Measurements from ENCODE around the gene TRIM8.

DNA sequence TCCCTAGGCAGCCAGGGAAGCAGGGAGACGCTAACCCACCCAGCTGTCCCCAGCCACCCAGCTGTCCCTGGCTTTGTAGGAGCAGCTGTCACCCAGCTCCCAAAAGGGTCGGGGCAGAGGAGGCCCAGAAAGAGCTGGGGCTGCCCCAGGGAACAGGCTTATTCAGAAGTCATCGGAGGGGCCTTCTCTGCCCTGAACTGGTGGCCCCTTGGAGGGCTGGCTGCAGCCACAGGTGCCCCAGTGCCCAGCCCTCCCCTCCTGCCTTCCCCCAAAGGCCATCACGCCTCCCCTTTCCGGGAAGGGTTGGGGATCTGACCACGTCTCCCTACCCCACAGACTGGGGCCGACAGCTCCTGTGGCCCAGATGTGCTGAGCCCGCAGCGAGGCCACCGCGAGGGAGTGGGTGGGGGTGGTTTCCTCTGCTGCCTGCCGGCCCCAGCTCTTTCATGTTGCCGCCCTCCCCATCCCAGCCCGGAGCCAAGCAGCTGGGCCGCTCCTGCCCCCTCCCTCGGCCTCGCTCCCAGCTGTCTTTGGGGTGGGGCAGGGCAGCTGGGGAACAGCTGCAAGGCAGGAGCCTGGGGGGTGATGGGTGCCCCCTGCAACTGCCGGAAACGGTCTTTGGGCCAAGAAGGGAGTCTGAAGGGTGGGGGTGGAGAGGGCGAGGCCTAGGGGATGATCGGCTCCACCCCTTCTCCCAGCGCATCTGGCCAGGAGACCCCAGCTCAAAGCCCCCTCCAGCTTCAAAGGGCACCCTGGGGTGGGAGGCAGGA is 16.8 kb downstream of the TRIM8 start:
- TF ChIP-seq, protein P1, sequence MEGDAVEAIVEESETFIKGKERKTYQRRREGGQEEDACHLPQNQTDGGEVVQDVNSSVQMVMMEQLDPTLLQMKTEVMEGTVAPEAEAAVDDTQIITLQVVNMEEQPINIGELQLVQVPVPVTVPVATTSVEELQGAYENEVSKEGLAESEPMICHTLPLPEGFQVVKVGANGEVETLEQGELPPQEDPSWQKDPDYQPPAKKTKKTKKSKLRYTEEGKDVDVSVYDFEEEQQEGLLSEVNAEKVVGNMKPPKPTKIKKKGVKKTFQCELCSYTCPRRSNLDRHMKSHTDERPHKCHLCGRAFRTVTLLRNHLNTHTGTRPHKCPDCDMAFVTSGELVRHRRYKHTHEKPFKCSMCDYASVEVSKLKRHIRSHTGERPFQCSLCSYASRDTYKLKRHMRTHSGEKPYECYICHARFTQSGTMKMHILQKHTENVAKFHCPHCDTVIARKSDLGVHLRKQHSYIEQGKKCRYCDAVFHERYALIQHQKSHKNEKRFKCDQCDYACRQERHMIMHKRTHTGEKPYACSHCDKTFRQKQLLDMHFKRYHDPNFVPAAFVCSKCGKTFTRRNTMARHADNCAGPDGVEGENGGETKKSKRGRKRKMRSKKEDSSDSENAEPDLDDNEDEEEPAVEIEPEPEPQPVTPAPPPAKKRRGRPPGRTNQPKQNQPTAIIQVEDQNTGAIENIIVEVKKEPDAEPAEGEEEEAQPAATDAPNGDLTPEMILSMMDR (conservative IDR thresholded peaks at IDR 0.05; ENCODE audit: low read depth, low read length): no peak
- TF ChIP-seq ELK1 (IDR thresholded peaks at IDR 0.05; ENCODE audit: borderline replicate concordance, low read depth, low read length) (no peak), POLR2A (IDR thresholded peaks at IDR 0.05; ENCODE audit: low read depth, low read length) (no peak), USF2 (IDR thresholded peaks at IDR 0.05; ENCODE audit: low read depth, low read length) (no peak), MAZ (IDR thresholded peaks at IDR 0.05; ENCODE audit: borderline replicate concordance, low read depth, low read length) (peak; percentile 94; the same call in 1 of the 2 replicates), MXI1 (IDR thresholded peaks at IDR 0.05; ENCODE audit: borderline replicate concordance, low read depth, low read length) (no peak), CEBPB (IDR thresholded peaks at IDR 0.05; ENCODE audit: low read depth, low read length) (no peak), BHLHE40 (IDR thresholded peaks at IDR 0.05; ENCODE audit: low read depth, low read length) (no peak), SMC3 (IDR thresholded peaks at IDR 0.05; ENCODE audit: low read depth, low read length) (no peak), RAD21 (IDR thresholded peaks at IDR 0.05; ENCODE audit: low read length) (no peak), CHD1 (IDR thresholded peaks at IDR 0.05; ENCODE audit: low read depth, low read length) (no peak)
